Breast epithelium (tissue), 4 donors: Measurements from ENCODE around the gene NINJ2. TPM values are rescaled to one million over a fixed set of nuclear protein-coding genes. Genes with fewer than 3 reads are reported as not detected.

Source experiments
- DNase-seq, 2 donors: peaks; one replicate each; pipeline ENCODE4 v3.0.0-alpha.2; 2019; ENCODE audit warnings: low spot score in 2 of 2
- H3K27ac ChIP-seq, 2 donors: fragments of 200-600 bp; sonication (generic) in 1 of 2; one replicate each; pipeline ENCODE4 v1.5.1; 2016 to 2019; ENCODE audit warnings: mild to moderate bottlenecking in 1 of 2
- H3K27me3 ChIP-seq, 2 donors: fragments of 200-600 bp; sonication (generic) in 1 of 2; one replicate each; pipeline versions ENCODE4 v1.5.1 to v1.6.0; 2017 to 2019; ENCODE audit warnings: control low read depth in 1 of 2, mild to moderate bottlenecking in 1 of 2
- H3K36me3 ChIP-seq: fragments of 200-600 bp; one replicate; pipeline ENCODE4 v1.5.1; 2019
- H3K4me1 ChIP-seq, 2 donors: fragments of 200-600 bp; sonication (generic); one replicate each; pipeline ENCODE4 v1.5.1; 2016 to 2019; ENCODE audit warnings: control low read depth in 1 of 2
- H3K4me3 ChIP-seq, 3 donors: fragments of 200-600 bp; sonication (generic); 1 replicate in 2 of 3; 2 replicates in 1 of 3; pipeline ENCODE4 v1.5.1; 2016 to 2019; ENCODE audit warnings: mild to moderate bottlenecking in 3 of 3, moderate library complexity in 2 of 3
- H3K9me3 ChIP-seq, 2 donors: fragments of 200-600 bp; sonication (generic) in 1 of 2; one replicate each; pipeline ENCODE4 v1.5.1; 2016 to 2019; ENCODE audit warnings: control low read depth in 1 of 2
- POLR2A ChIP-seq: fragments of 450-650 bp; IDR thresholded peaks from one replicate; pipeline ENCODE4 v1.6.1; 2016; ENCODE audit warnings: antibody characterized with exemption, mild to moderate bottlenecking, moderate library complexity
- POLR2AphosphoS5 ChIP-seq, 3 donors: sonication (generic); formaldehyde crosslinking; IDR thresholded peaks; one replicate each; pipeline ENCODE4 v1.6.1; 2017; ENCODE audit warnings: antibody characterized with exemption in 3 of 3
- intact Hi-C: fragments of 100-400 bp; cut with DNase I; formaldehyde crosslinking; loops from one replicate; pipeline ENCODE4 v1.15.1; 2023; ENCODE audit warnings: low total_unique reads
- total RNA-seq, 3 donors: library from RNA; depleted of rRNA; stranded (reverse); fragments of >200 nt; gene quantifications; one replicate each; pipeline ENCODE4 v1.1.0, GENCODE V29; 2016
- TF ChIP-seq, protein P1 (sequence below), 3 donors: fragments of 450-650 bp; IDR thresholded peaks; one replicate each; pipeline ENCODE4 v1.5.1; 2016 to 2017; ENCODE audit warnings: antibody characterized with exemption in 3 of 3, mild to moderate bottlenecking in 3 of 3, moderate library complexity in 3 of 3

Gene NINJ2
- total RNA-seq, 3 donors from 2014 or later: 6.3 to 17.0 (median 6.9) TPM

DNA sequence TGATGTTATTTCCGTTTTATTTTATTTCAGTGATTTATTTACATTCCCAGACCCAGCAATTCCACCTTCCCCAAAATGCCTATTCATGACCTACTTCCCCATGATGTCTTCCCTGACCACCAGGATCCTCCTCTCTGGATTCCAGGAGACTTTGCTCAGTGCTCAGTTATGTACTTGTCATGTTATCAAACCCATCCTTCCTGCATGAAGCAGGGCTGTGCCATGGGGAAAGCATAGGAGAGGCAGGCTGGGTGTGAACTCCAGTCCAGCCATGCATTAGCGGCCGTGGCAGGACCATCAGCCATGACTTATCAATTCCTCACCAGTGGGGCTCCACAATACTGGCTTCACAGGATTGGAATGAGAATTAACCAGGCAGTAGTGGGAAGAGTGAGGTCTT, 145.7 kb downstream of the NINJ2 start:
- H3K4me1 ChIP-seq: no peaks in the 10 kb centered on the region
- DNase-seq: no peak
- intact Hi-C loops: no loop called here
- H3K36me3 ChIP-seq: no peaks in the 10 kb centered on the region
- H3K4me3 ChIP-seq: no peak overlapping the region
- H3K27ac ChIP-seq: no peak overlapping the region
- H3K27me3 ChIP-seq: no peaks in the 10 kb centered on the region
- TF ChIP-seq POLR2A: no peak
- no peak for TF ChIP-seq POLR2AphosphoS5 (IDR thresholded peaks at IDR 0.05)
- TF ChIP-seq, protein P1, sequence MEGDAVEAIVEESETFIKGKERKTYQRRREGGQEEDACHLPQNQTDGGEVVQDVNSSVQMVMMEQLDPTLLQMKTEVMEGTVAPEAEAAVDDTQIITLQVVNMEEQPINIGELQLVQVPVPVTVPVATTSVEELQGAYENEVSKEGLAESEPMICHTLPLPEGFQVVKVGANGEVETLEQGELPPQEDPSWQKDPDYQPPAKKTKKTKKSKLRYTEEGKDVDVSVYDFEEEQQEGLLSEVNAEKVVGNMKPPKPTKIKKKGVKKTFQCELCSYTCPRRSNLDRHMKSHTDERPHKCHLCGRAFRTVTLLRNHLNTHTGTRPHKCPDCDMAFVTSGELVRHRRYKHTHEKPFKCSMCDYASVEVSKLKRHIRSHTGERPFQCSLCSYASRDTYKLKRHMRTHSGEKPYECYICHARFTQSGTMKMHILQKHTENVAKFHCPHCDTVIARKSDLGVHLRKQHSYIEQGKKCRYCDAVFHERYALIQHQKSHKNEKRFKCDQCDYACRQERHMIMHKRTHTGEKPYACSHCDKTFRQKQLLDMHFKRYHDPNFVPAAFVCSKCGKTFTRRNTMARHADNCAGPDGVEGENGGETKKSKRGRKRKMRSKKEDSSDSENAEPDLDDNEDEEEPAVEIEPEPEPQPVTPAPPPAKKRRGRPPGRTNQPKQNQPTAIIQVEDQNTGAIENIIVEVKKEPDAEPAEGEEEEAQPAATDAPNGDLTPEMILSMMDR (IDR thresholded peaks at IDR 0.05): no peak
- H3K9me3 ChIP-seq: no peaks in the 10 kb centered on the region

Other genes starting within 250 kb of the NINJ2 start
- gene B4GALNT3, start 203.5 kb downstream of the NINJ2 start, total RNA-seq: 1 to 10 TPM in 2 of 3 donors, under 1 TPM in 1; 0.16 to 5.9 (median 4.6) TPM
- 100 to 1,000 TPM; 173 to 192 (median 176) TPM for gene WNK1, start 89.1 kb upstream of the NINJ2 start, total RNA-seq